ENCODE results near the gene RNU5B-1.
"Not testable (repeated sequence)": the region's sequence is repeated elsewhere in the genome, so short reads cannot be mapped to it uniquely, and the experiment has no call there.

The RNU5B-1 gene

GRCh38 chr15:65346856-65347598 lies 42.5 kb downstream of the RNU5B-1 start:
- no peak for DNase-seq

- not testable (repeated sequence) for DNase-seq
Observed at GRCh38 chr15:65347756-65348155, 43.3 kb downstream of the RNU5B-1 start.

GRCh38 chr15:65349338-65349737 lies 44.9 kb downstream of the RNU5B-1 start:
- DNase-seq: no peak

GRCh38 chr15:65351972-65352371 lies 47.5 kb downstream of the RNU5B-1 start:
- not testable (repeated sequence) for DNase-seq
